ENCODE measurements around the gene MEGF11. TPM values are rescaled to one million over a fixed set of nuclear protein-coding genes. Genes with fewer than 3 reads are reported as not detected.

MEGF11 gene
- total and polyA plus RNA-seq, 8 donors = 0.05 to 0.92 (median 0.14) TPM; not detected in 4

- DNase-seq = no peak
- 39 to 56% (median 43%) methylated on average over 6 of the region's 6 CpGs for WGBS, 5 donors
- H3K4me1 ChIP-seq = no peaks in the 10 kb centered on the region
- H3K36me3 ChIP-seq = no peaks in the 10 kb centered on the region
- intact Hi-C loops (cut with DNase I; ENCODE audit: low total_unique reads) = no loop called here
- H3K4me3 ChIP-seq = no peak overlapping the region
- H3K27ac ChIP-seq = no peak overlapping the region
- no peak for TF ChIP-seq POLR2AphosphoS5 (IDR thresholded peaks at IDR 0.05)
- TF ChIP-seq CTCF (IDR thresholded peaks at IDR 0.05) = no peak
- no peak for TF ChIP-seq EP300 (IDR thresholded peaks at IDR 0.05)
- no peak for TF ChIP-seq POLR2A (IDR thresholded peaks at IDR 0.05)
- H3K9me3 ChIP-seq = no peaks in the 10 kb centered on the region
- peaks cover 0 to 21% (median 0%) of the 10 kb centered on the region in 3 donors for H3K27me3 ChIP-seq
These were observed 107.8 kb downstream of the MEGF11 start for GRCh38 chr15:66145726-66146182.

GRCh38 chr15:66144978-66145725 is 108.4 kb downstream of the MEGF11 start:
- intact Hi-C loops (cut with DNase I; ENCODE audit: low total_unique reads) = no loop called here
- DNase-seq = peak in 1 of 2 donors; percentile 33
- H3K27ac ChIP-seq = no peak overlapping the region
- H3K36me3 ChIP-seq = no peaks in the 10 kb centered on the region
- H3K4me1 ChIP-seq = no peaks in the 10 kb centered on the region
- H3K27me3 ChIP-seq = peaks cover 0 to 20% (median 0%) of the 10 kb centered on the region in 3 donors
- H3K9me3 ChIP-seq = no peaks in the 10 kb centered on the region
- no peak for TF ChIP-seq EP300 (IDR thresholded peaks at IDR 0.05)
- no peak for TF ChIP-seq CTCF (IDR thresholded peaks at IDR 0.05)
- no peak for TF ChIP-seq POLR2A (IDR thresholded peaks at IDR 0.05)
- no peak for TF ChIP-seq POLR2AphosphoS5 (IDR thresholded peaks at IDR 0.05)
- 73 to 79% (median 77%) methylated on average over 8 of the region's 8 CpGs for WGBS, 5 donors
- no peak overlapping the region for H3K4me3 ChIP-seq

- no peak overlapping the region for H3K27ac ChIP-seq
- no peak for DNase-seq
- 86 to 92% (median 87%) methylated on average over 11 of the region's 11 CpGs for whole genome bisulfite sequencing, 5 donors
- no peaks in the 10 kb centered on the region for H3K9me3 ChIP-seq
- H3K27me3 ChIP-seq = peaks cover 0 to 8% (median 0%) of the 10 kb centered on the region in 3 donors
- H3K36me3 ChIP-seq = no peaks in the 10 kb centered on the region
- peaks cover 0 to 17% (median 5%) of the 10 kb centered on the region in 4 donors for H3K4me1 ChIP-seq
- no peak for TF ChIP-seq EP300 (IDR thresholded peaks at IDR 0.05)
- TF ChIP-seq POLR2AphosphoS5 (IDR thresholded peaks at IDR 0.05) = no peak
- no peak for TF ChIP-seq CTCF (IDR thresholded peaks at IDR 0.05)
- TF ChIP-seq POLR2A (IDR thresholded peaks at IDR 0.05) = no peak
- H3K4me3 ChIP-seq = no peak overlapping the region
- intact Hi-C loops (cut with DNase I; ENCODE audit: low total_unique reads) = no loop called here
These were observed 111.3 kb downstream of the MEGF11 start for GRCh38 chr15:66142285-66142684.

- Histone ChIP-seq H3K4me1 (peaks cover 0 to 17% (median 5%) of the 10 kb centered on the region in 4 donors), H3K27me3 (peaks cover 0 to 7% (median 0%) of the 10 kb centered on the region in 3 donors), H3K27ac (no peak overlapping the region), H3K36me3 (no peaks in the 10 kb centered on the region), H3K9me3 (no peaks in the 10 kb centered on the region), H3K4me3 (no peak overlapping the region)
- DNase-seq = no peak
- TF ChIP-seq POLR2AphosphoS5 (IDR thresholded peaks at IDR 0.05) (no peak), POLR2A (IDR thresholded peaks at IDR 0.05) (no peak), EP300 (IDR thresholded peaks at IDR 0.05) (no peak)
- intact Hi-C loops (cut with DNase I; ENCODE audit: low total_unique reads) = no loop called here
- 83 to 90% (median 84%) methylated on average over 11 of the region's 11 CpGs for WGBS, 5 donors
These were observed 113.9 kb downstream of the MEGF11 start for GRCh38 chr15:66139591-66140207.
